ENCODE results near the gene CPN1.

DNA sequence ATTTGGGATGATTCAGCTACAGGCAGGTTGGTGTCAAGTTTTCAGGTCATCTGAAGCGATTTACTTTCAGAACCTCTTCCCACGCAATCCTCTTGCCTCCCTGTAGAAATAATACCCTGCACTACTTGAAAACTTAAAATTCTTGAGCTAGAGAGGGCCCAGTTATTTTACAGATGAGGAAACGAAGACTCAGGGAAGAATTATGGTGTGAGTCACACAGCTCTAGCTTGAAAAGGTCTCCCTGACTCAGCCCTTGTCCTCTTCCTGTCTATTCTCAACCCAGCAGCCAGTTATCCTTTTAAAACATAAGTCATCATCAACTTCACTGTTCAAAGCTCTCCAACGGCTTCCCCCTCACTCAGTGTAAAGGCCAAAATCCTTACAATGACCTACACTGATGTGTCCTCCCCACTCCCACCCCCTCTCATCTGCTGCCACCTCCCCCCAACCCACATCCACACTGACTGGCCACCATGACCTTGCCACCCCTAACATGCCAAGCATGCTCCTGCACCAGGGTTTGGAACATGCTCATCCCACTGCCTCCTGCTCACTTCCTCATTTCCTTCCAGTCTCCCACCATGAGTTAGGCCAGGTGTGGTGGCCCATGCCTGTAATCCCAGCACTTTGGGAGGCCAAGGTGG is 75.3 kb downstream of the CPN1 start:
- TF ChIP-seq CTCF (conservative IDR thresholded peaks at IDR 0.05), result no peak
- no peak for TF ChIP-seq ZFX (IDR thresholded peaks at IDR 0.05)
